Measurements from ENCODE around the gene CYTH3. TPM values are rescaled to one million over a fixed set of nuclear protein-coding genes. Genes with fewer than 3 reads are reported as not detected.

The CYTH3 gene
- total and polyA plus RNA-seq, 2 donors (not counting 3 experiments of a cell fraction or from before 2014, with no cell fraction given) = 8.6 to 11.2 TPM

DNA sequence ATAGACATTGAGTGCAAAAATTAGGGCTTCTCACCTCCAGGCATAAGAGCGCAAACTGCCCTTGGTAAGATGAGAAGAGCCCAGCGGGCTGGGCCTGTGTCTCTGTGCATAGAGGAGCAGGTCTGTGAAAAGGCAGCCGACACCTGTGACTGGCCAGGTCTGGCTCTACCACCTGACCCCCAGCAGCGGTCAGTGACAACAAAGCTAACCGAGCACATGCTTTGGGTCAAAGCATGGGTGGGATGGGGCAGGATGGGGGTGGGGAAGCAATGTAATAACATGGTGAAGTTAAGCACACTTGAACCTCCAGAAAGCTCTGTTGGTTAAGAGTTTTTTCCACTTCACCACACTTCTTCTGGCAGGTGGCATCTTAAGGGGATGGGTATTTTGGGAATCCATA is 29.3 kb downstream of the CYTH3 start:
- Histone ChIP-seq H4K20me1 (replicated peaks; ENCODE audit: control insufficient read depth, extremely low read depth, insufficient read depth, low read length) (no peaks in the 10 kb centered on the region), H3K9me1 (replicated peaks; ENCODE audit: control insufficient read depth, extremely low read depth, insufficient read depth, low read length) (no peaks in the 10 kb centered on the region), H3K9me3 (replicated peaks; ENCODE audit: control insufficient read depth, insufficient read depth, low read length) (no peaks in the 10 kb centered on the region), H3K27me3 (ENCODE audit: control insufficient read depth in 2 of 2, insufficient read depth in 2 of 2, low read length in 2 of 2) (no peaks in the 10 kb centered on the region), H3K36me3 (ENCODE audit: control insufficient read depth in 2 of 2, extremely low read depth in 1 of 2, insufficient read depth in 2 of 2, low read length in 2 of 2) (no peaks in the 10 kb centered on the region), H3K27ac (ENCODE audit: insufficient read depth, low read depth, low read length) (no peak overlapping the region), H2AFZ (ENCODE audit: low read depth, low read length) (no peak overlapping the region), H3K9ac (replicated peaks; ENCODE audit: extremely low read depth, insufficient read depth, low read length) (no peak overlapping the region), H3K4me2 (ENCODE audit: insufficient read depth, low read length) (no peak overlapping the region), H3K4me1 (ENCODE audit: control insufficient read depth, extremely low read depth, insufficient read depth, low read length) (peaks cover 5% of the 10 kb centered on the region), H3K4me3 (replicated peaks in 1 of 3; ENCODE audit: insufficient read depth in 1 of 3, low read depth in 1 of 3, low read length in 3 of 3) (no peak overlapping the region), H3K79me2 (ENCODE audit: control insufficient read depth, insufficient read depth, low read length) (no peaks in the 10 kb centered on the region)
- dilution Hi-C loops (cut with MboI; ENCODE audit: extremely low pct_ligation_motif_present, low sequenced_read_pairs) (no loop called here), intact Hi-C loops (cut with micrococcal nuclease) (no loop called here)
- DNase-seq (ENCODE audit: low read depth, low spot score) (no peak), FAIRE-seq (no peak)
- TF ChIP-seq FOS (IDR thresholded peaks at IDR 0.05; ENCODE audit: borderline replicate concordance, insufficient read depth, low read length) (no peak), POLR2AphosphoS5 (IDR thresholded peaks at IDR 0.05; ENCODE audit: insufficient read depth, low read depth, low read length) (no peak), EZH2 (IDR thresholded peaks at IDR 0.05; ENCODE audit: borderline replicate concordance, low read depth, low read length, severe bottlenecking) (no peak), POLR2A (IDR thresholded peaks at IDR 0.05; ENCODE audit: low read depth, low read length) (no peak), MYC (IDR thresholded peaks at IDR 0.05; ENCODE audit: low read depth, low read length) (no peak), GATA2 (IDR thresholded peaks at IDR 0.05; ENCODE audit: insufficient read depth, insufficient read length, low read depth, low read length) (no peak)
- ChIA-PET POLR2A (no interaction called here), CTCF (no interaction called here)
- BruUV-seq (replicated peaks) = no TSS peak

DNA sequence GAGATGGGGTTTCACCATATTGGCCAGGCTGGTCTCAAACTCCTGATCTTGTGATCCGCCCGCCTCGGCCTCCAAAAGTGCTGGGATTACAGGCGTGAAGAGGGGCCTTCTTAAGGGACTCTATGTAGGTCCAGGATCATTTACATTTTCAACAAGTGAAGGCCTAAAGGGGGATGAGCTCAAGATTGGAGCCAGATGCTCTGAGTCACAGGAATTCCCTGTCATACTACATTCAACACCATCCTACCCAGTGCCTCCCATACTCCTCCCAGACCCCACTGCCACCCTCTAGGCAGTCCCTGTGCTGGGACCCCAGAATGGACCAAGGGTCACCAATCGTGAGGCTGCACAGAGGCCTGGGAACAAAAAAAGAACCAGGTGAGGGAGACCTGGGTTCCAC is 29.9 kb downstream of the CYTH3 start:
- Histone ChIP-seq H3K36me3 (ENCODE audit: control insufficient read depth in 2 of 2, extremely low read depth in 1 of 2, insufficient read depth in 2 of 2, low read length in 2 of 2) (no peaks in the 10 kb centered on the region), H2AFZ (ENCODE audit: low read depth, low read length) (no peak overlapping the region), H3K4me2 (ENCODE audit: insufficient read depth, low read length) (no peak overlapping the region), H3K9me1 (replicated peaks; ENCODE audit: control insufficient read depth, extremely low read depth, insufficient read depth, low read length) (no peaks in the 10 kb centered on the region), H3K4me1 (ENCODE audit: control insufficient read depth, extremely low read depth, insufficient read depth, low read length) (peaks cover 5% of the 10 kb centered on the region), H3K9ac (replicated peaks; ENCODE audit: extremely low read depth, insufficient read depth, low read length) (no peak overlapping the region), H3K4me3 (replicated peaks in 1 of 3; ENCODE audit: insufficient read depth in 1 of 3, low read depth in 1 of 3, low read length in 3 of 3) (no peak overlapping the region), H3K27ac (ENCODE audit: insufficient read depth, low read depth, low read length) (no peak overlapping the region), H4K20me1 (replicated peaks; ENCODE audit: control insufficient read depth, extremely low read depth, insufficient read depth, low read length) (no peaks in the 10 kb centered on the region), H3K27me3 (ENCODE audit: control insufficient read depth in 2 of 2, insufficient read depth in 2 of 2, low read length in 2 of 2) (no peaks in the 10 kb centered on the region), H3K79me2 (ENCODE audit: control insufficient read depth, insufficient read depth, low read length) (no peaks in the 10 kb centered on the region), H3K9me3 (replicated peaks; ENCODE audit: control insufficient read depth, insufficient read depth, low read length) (no peaks in the 10 kb centered on the region)
- dilution Hi-C loops (cut with MboI; ENCODE audit: extremely low pct_ligation_motif_present, low sequenced_read_pairs) (no loop called here), intact Hi-C loops (cut with micrococcal nuclease) (no loop called here)
- no peak for FAIRE-seq
- no peak for TF ChIP-seq EZH2 (IDR thresholded peaks at IDR 0.05; ENCODE audit: borderline replicate concordance, low read depth, low read length, severe bottlenecking)
- TF ChIP-seq, protein P1, sequence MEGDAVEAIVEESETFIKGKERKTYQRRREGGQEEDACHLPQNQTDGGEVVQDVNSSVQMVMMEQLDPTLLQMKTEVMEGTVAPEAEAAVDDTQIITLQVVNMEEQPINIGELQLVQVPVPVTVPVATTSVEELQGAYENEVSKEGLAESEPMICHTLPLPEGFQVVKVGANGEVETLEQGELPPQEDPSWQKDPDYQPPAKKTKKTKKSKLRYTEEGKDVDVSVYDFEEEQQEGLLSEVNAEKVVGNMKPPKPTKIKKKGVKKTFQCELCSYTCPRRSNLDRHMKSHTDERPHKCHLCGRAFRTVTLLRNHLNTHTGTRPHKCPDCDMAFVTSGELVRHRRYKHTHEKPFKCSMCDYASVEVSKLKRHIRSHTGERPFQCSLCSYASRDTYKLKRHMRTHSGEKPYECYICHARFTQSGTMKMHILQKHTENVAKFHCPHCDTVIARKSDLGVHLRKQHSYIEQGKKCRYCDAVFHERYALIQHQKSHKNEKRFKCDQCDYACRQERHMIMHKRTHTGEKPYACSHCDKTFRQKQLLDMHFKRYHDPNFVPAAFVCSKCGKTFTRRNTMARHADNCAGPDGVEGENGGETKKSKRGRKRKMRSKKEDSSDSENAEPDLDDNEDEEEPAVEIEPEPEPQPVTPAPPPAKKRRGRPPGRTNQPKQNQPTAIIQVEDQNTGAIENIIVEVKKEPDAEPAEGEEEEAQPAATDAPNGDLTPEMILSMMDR (IDR thresholded peaks at IDR 0.05; ENCODE audit: extremely low read depth in 1 of 2, insufficient read depth in 1 of 2, low read depth in 1 of 2, low read length in 2 of 2) = no peak
- no peak for TF ChIP-seq POLR2A (IDR thresholded peaks at IDR 0.05; ENCODE audit: low read depth, low read length)
- no peak for TF ChIP-seq POLR2AphosphoS5 (IDR thresholded peaks at IDR 0.05; ENCODE audit: insufficient read depth, low read depth, low read length)
- no peak for TF ChIP-seq JUN (IDR thresholded peaks at IDR 0.05; ENCODE audit: borderline replicate concordance, insufficient read depth, insufficient read length, low read depth)
- TF ChIP-seq GATA2 (IDR thresholded peaks at IDR 0.05; ENCODE audit: insufficient read depth, insufficient read length, low read depth, low read length) = no peak
- no peak for TF ChIP-seq MYC (IDR thresholded peaks at IDR 0.05; ENCODE audit: low read depth, low read length)
- TF ChIP-seq FOS (IDR thresholded peaks at IDR 0.05; ENCODE audit: borderline replicate concordance, insufficient read depth, low read length) = no peak
- no peak for TF ChIP-seq MAX (IDR thresholded peaks at IDR 0.05; ENCODE audit: insufficient read depth, insufficient read length)
- ChIA-PET CTCF (no interaction called here), POLR2A (no interaction called here)
- DNase-seq (ENCODE audit: low read depth, low spot score) = no peak
- no TSS peak for BruUV-seq (replicated peaks)

Measured in endothelial cell of umbilical vein (primary cell).